K562 (cell line): Measurements from ENCODE around the gene UNC45B.

Experiments
- EP300 ChIP-seq: IDR thresholded peaks from 2 replicates; pipeline ENCODE4 v1.6.1; 2012; ENCODE audit warnings: low read length, improper control_type of control experiment
- NFIC ChIP-seq: fragments of 450-650 bp; IDR thresholded peaks from 2 replicates; pipeline ENCODE4 v1.6.1; 2017; ENCODE audit warnings: mild to moderate bottlenecking, inconsistent platforms
- SETDB1 ChIP-seq: IDR thresholded peaks from one replicate; pipeline ENCODE4 v1.6.1; 2012; ENCODE audit warnings: low read length, control low read depth, inconsistent platforms
- SMAD4 ChIP-seq: fragments of 250-450 bp; sonication (Bioruptor Pico); conservative IDR thresholded peaks from 2 replicates; pipeline ENCODE4 v1.8.0; 2021; ENCODE audit warnings: inconsistent platforms, mild to moderate bottlenecking, moderate library complexity
- ZNF384 ChIP-seq: IDR thresholded peaks from 2 replicates; pipeline ENCODE4 v1.6.1; 2012; ENCODE audit warnings: low read depth, low read length, improper control_type of control experiment
- TF ChIP-seq, protein P1 (sequence below), 3 experiments: IDR thresholded peaks in 2 of 3; conservative IDR thresholded peaks in 1 of 3; 2 replicates each; pipeline ENCODE4 v1.5.1; 2011 to 2012; ENCODE audit warnings: low read length in 3 of 3, mild to moderate bottlenecking in 3 of 3, control low read depth in 2 of 3, improper control_type of control experiment in 1 of 3, inconsistent platforms in 1 of 3, low read depth in 1 of 3, mixed read lengths in 1 of 3, moderate library complexity in 1 of 3; ENCODE audit not compliant: insufficient read depth in 2 of 3

DNA sequence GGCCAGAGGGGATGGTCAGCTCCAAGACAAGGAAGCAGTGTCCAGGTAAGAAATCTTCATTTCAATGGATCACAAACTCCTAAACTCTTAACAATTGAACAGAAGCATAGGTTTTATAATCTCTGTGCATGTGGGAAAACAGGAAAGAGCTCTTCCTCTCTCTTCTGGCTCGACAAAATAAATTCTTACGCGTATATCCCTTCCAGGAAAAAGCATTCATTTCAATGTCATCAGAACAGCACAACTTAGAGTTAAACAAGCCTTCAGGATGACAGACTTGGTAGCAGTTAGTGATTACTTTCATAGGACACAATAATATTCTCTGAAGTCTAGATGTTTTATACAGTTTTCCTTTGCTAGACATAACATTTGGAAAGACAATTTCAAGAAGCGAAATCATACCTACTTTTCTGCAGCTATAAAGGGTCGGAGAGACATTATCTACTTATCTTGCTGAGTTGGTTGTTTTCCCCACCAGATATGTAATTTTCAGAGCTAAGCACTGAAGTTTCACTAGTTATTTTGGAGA is 65.9 kb downstream of the UNC45B start:
- TF ChIP-seq SETDB1 (no peak), ZNF384 (no peak), NFIC (no peak), EP300 (no peak), SMAD4 (CRISPR knock-in tag) (no peak)
- TF ChIP-seq, protein P1, sequence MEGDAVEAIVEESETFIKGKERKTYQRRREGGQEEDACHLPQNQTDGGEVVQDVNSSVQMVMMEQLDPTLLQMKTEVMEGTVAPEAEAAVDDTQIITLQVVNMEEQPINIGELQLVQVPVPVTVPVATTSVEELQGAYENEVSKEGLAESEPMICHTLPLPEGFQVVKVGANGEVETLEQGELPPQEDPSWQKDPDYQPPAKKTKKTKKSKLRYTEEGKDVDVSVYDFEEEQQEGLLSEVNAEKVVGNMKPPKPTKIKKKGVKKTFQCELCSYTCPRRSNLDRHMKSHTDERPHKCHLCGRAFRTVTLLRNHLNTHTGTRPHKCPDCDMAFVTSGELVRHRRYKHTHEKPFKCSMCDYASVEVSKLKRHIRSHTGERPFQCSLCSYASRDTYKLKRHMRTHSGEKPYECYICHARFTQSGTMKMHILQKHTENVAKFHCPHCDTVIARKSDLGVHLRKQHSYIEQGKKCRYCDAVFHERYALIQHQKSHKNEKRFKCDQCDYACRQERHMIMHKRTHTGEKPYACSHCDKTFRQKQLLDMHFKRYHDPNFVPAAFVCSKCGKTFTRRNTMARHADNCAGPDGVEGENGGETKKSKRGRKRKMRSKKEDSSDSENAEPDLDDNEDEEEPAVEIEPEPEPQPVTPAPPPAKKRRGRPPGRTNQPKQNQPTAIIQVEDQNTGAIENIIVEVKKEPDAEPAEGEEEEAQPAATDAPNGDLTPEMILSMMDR (IDR thresholded peaks at IDR 0.05 in 2 of 3, conservative IDR thresholded peaks at IDR 0.05 in 1 of 3; ENCODE audit: insufficient read depth in 2 of 3, low read depth in 1 of 3, low read length in 3 of 3), result no peak
